Umbilical cord (tissue), 2 donors: ENCODE measurements around the gene NUP58. TPM values are rescaled to one million over a fixed set of nuclear protein-coding genes. Genes with fewer than 3 reads are reported as not detected.
A peak's percentile ranks its signal among the peaks of the same experiment; 100 is the strongest.
"Not testable (repeated sequence)": the region's sequence is repeated elsewhere in the genome, so short reads cannot be mapped to it uniquely, and the experiment has no call there.

Experiments used
- DNase-seq: peaks from one replicate; pipeline ENCODE4 v3.0.0-alpha.2; 2015; ENCODE audit warnings: low spot score
- total RNA-seq: library from RNA; depleted of rRNA; stranded (reverse); fragments of >200 nt; gene quantifications from one replicate; pipeline ENCODE4 v1.2.3, GENCODE V29; 2014; ENCODE audit warnings: low replicate concordance; ENCODE audit not compliant: insufficient read depth

Gene NUP58
- total RNA-seq, 1 donor from 2014 or later = 127 TPM

- no peak for DNase-seq
Observed at GRCh38 chr13:25306671-25307464, 5.4 kb downstream of the NUP58 start.

- no peak for DNase-seq
Observed at GRCh38 chr13:25310891-25311290, 9.5 kb downstream of the NUP58 start.

- not testable (repeated sequence) for DNase-seq
Observed at GRCh38 chr13:25318946-25319345, 17.5 kb downstream of the NUP58 start.

GRCh38 chr13:25319771-25320170 lies 18.3 kb downstream of the NUP58 start:
- no peak for DNase-seq

GRCh38 chr13:25324100-25324499 lies 22.7 kb downstream of the NUP58 start:
- DNase-seq = no peak

- DNase-seq = no peak
Observed at GRCh38 chr13:25329706-25330105, 28.3 kb downstream of the NUP58 start.

GRCh38 chr13:25330541-25330940 lies 29.1 kb downstream of the NUP58 start:
- DNase-seq = no peak

- no peak for DNase-seq
Observed at GRCh38 chr13:25335856-25336255, 34.4 kb downstream of the NUP58 start.

GRCh38 chr13:25345576-25345975 lies 44.2 kb downstream of the NUP58 start:
- no peak for DNase-seq

- DNase-seq = no peak
Observed at GRCh38 chr13:25347151-25347550, 45.7 kb downstream of the NUP58 start.

GRCh38 chr13:25351404-25351803 lies 50.0 kb downstream of the NUP58 start:
- DNase-seq = no peak

GRCh38 chr13:25352230-25352629 lies 50.8 kb downstream of the NUP58 start:
- DNase-seq = peak; percentile 26

GRCh38 chr13:25352806-25353205 lies 51.4 kb downstream of the NUP58 start:
- no peak for DNase-seq

GRCh38 chr13:25353344-25353743 lies 51.9 kb downstream of the NUP58 start:
- no peak for DNase-seq

GRCh38 chr13:25354377-25354776 lies 53.0 kb downstream of the NUP58 start:
- no peak for DNase-seq

GRCh38 chr13:25360443-25360842 lies 59.0 kb downstream of the NUP58 start:
- DNase-seq = not testable (repeated sequence)

- no peak for DNase-seq
Observed at GRCh38 chr13:25365720-25366235, 64.4 kb downstream of the NUP58 start.

- DNase-seq = no peak
Observed at GRCh38 chr13:25371158-25371874, 69.9 kb downstream of the NUP58 start.

GRCh38 chr13:25371875-25372283 lies 70.5 kb downstream of the NUP58 start, which contains the start of gene ATP8A2:
Gene ATP8A2 (plus strand): TSS chr13:25371974. CDS start chr13:25372213, 239 bp downstream.
- no peak for DNase-seq

GRCh38 chr13:25372284-25373081 lies 71.1 kb downstream of the NUP58 start:
- DNase-seq = no peak

- DNase-seq = peak; percentile 11
Observed at GRCh38 chr13:25375727-25376358, 74.4 kb downstream of the NUP58 start.
